NCI-H1436 (cell line): ENCODE data around the gene PDE6D.

Experiments used
- DNase-seq: peaks from one replicate; lab custom pipeline; 2025; lab: John Stamatoyannopoulos, UW

PDE6D gene

DNA sequence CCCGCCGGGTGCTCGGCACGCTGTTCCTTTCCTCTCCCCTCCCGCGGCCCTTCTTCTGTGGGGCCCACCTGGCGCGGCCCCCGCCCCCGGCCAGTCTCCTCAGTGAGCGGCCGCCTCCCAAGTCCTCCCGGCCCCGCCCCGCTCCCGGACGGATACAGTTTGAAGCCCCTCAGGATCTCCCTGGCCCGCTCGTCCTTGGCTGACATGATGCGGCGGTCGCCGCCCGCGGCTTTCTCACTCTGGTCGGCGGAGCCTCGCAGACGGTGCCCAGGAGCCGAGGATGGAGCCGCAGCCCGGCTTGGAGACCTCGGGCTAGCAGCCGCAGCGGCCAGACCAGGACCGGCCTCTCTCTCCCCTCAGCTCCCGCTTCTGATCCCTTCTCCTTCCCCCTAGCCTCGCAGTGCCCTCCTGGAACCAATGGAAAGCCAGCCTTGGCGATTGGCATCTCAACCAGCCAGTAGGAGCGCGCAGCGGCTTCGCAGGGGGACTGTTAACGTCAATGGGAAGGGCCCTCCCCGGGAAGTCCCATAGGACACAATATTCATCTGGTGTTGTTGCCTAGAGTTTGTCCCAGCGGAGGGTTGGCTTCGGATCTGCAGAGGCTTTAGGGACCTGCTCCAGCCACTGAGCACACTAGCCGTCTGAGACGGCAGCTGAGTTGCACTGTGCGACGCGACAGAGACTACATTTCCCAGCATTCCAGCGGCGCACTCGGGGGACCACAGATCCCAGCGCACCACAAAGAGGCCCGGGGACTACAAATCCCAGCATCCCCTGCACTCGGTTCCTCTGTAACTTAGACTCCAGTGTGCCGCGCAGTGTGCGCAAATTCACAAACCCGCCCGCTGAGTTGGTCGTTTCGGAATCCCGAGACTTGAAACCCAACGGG lies at the start of gene PDE6D:
PDE6D (minus strand) TSS at position 374 of the 889 bp plus-strand sequence; CDS start at position 206, 168 bp downstream.
- peak; percentile 92 for DNase-seq

DNA sequence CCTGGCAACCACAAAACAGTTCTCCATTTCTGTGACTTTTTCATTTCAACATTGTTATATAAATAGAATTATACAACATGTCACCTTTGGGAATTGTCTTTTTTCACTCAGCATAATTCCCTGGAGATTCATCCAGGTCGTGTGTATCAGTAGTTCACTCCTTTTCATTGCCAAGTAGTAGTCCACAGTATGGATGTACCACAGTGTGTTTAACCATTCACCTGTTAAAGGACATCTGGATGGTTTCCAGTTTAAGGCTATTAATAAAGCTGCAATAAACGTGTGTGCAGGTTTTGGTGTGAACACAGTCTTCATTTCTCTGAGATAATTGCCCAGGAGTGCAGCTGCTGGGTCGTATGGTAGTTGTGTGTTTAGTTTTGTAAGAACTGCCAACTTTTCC lies 40.8 kb upstream of the PDE6D start:
- DNase-seq, result no peak

DNA sequence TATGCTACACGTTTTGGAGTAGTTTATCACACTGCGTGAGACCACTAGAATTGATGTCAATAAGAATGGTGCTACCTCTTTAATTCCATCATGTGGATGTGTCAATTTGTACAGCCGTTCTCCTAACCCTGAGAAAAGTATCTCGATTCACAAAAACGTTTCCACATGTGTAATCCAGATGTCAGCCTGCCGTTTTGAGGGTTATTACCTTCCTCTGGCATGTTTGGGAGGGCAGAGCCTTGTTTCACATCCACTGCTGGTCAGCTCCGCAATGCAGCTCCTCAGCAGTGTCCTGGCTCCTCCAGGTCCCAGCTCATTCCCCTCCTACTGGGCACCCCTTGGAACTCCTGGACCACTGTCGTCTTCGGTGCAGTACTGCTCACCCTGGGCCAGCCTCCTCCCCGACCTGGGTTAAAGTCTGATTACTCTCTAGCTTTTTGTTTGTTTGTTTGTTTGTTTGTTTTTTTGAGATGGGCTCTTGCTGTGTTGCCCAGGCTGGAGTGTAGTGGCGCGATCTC lies 39.8 kb upstream of the PDE6D start:
- no peak for DNase-seq

DNA sequence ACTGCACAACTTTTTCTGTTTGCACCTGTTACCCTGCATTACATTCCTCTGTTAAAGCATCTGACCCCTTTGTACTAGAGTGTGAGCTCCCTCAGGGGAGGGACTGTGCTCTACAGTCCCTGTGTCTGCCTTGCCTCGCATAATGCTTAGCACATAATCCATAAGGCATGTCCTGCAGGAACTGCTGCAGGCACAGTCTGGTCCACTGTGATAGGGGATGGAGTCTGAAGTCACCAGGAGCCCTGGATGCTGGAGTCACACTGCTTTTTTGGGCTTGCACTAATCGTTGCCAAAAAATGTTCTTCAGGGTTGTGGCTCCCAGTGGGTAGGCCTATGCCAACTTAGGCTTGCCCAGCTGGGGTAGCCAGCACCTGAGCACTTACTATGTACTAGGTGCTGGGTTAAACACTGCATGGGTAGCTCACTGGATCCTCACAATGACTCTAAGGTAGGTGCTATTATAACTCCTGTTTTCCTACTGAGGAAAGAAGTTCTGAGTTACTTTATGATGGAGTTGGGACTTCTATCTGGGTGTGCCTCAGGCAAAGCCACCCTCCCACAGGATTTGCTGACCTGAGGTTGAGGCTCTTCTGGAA lies 38.5 kb upstream of the PDE6D start:
- DNase-seq, result no peak

DNA sequence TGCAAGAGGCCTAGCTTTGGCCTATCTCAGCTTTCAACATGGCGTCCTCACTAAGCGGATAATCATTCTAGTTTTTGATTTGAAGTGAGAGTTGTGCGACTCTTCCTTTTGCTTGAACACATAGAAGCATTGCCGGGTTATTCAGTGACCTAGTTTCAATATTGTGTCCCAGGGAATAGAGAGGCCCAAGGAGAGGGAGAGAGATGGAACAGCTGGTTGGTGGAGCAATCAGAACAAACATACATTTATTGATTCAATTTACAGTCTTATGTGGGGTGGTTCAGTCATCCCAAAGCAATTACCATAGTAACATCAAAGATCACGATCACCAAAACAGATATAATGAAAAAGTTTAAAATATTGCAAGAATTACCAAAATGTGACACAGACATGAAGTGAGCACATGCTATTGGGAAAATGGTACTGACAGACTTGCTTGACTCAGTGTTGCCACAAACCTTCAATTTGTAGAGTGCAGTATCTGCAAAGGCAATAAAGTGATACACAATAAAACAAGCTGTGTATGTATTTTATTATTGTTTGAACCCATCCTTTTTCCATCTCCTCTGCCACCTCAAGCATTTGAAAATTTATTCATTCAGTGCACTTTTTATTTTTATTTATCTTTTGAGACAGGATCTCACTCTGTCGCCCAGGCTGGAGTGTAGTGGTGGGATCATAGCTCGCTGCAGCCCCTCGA lies 35.4 kb upstream of the PDE6D start:
- no peak for DNase-seq

DNA sequence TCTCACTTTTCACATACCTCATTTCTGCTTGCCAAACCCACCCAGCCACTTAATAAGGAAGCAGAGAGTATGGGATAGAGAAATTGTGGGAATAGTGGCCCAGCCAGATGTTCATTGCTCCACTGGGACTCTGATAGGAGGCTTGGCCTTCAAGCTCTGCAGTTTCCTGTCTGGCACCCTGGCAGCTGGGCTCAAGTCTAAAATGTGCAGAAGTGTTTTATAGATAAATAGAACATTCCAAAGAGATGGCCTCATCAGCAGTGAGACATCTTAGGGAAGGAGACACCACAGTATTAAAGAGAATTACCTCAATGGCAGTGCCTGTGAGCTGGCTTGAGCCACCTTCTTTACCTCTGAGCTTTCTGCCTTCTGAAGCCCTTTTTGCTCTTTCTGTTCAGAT lies 29.8 kb upstream of the PDE6D start:
- no peak for DNase-seq

DNA sequence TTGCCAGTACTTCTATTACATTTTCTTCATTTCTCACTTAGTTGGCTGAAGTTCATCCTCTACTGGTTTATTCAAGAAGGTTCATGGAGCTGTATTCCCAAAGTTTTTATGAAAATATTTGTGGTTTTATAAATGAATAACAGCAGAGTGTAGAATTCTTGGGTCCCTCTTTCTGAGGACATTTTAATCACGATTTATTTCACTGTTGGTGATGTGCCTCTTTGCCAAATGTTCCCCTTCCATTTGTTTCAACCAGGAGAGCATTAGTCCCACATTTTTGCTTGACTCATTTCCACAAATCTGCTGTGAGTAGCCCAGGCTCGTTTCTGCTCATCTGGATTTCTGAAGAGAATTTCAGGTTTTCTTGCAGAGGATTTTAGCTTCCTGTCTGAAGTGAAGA lies 25.9 kb upstream of the PDE6D start:
- no peak for DNase-seq

GRCh38 chr2:231803501-231804138 lies 22.5 kb upstream of the PDE6D start:
- DNase-seq, result no peak

GRCh38 chr2:231800493-231801091 lies 19.5 kb upstream of the PDE6D start:
- DNase-seq, result no peak

DNA sequence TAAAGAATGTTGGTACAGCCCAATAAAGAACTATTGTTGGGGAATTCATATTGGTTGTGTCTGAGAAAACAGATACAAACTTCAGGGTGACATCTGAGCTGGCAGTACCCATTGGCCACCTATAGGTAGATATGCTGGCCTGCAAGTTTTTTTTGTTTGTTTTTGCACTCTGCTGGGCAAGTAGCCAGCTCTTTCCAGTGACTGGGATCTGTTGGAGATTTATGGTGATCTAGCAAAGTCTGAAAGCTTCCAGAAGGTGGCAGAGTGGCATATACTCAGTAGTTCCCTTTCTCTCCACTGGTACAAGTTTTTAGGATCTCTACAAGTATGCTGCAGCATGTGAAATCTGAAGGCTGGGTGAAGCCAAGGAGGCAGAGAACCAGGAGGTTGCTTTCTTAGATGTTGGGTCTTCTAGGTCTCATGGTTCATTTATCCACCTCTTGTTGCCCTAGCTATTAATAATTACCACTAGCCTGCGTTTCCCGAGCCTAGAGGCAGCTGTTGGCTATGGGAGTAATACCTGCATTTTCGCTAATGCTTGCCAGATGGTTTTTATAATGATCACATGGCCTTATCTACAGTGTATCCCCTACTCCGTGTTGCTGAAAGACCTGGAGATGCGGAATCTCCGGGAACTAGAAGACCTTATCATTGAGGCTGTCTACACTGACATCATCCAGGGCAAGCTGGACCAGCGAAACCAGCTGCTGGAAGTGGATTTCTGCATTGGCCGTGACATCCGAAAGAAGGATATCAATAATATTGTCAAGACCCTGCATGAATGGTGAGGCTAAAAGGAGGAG lies 14.6 kb upstream of the PDE6D start:
- DNase-seq, result no peak

GRCh38 chr2:231794383-231794782 lies 13.3 kb upstream of the PDE6D start:
- DNase-seq, result no peak

GRCh38 chr2:231791107-231791506 lies 10.0 kb upstream of the PDE6D start:
- DNase-seq, result no peak

- no peak for DNase-seq
Measured at GRCh38 chr2:231786917-231787292, 5.8 kb upstream of the PDE6D start.

DNA sequence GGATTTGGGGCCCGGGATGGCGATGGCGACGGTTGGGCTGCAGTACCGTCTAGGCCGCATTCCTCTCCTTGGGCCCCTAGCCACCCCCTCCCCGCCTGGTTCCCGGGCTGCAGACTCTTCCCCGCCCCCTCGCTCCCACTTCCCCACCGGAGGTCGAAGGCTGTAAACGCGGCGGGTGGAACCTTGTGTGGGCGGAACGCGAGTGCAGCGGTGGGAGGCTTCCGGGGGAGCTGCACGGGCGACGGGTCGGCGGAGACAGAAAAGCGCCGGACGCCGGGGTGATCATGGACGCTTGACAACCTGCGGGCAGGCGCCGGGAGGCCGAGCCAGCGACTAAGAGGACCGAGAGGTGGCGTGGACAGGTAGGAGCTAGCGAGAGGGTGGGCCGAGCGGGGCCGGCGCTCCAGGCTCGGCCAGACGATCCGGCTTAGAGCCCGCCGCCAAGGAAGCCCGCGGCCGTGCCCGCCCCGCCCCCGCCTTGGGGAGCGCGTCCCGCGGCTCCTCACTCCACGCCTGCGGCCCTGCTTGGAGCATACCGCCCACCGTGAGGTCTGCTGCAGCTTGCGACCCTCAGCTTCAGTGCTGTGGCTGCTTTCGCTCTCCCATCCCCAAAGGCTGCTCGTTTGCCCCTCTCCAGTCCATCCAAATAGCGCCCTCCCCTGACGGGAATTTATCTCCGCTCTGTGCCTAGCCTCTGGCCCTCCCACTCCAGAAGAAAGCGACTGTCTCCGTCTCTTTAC lies 5.3 kb upstream of the PDE6D start, which contains the start of gene COPS7B:
COPS7B (plus strand) TSS at position 269 of the 740 bp plus-strand sequence. CDS start 2,126 bp downstream, outside the sequence.
- DNase-seq, result peak; percentile 71

DNA sequence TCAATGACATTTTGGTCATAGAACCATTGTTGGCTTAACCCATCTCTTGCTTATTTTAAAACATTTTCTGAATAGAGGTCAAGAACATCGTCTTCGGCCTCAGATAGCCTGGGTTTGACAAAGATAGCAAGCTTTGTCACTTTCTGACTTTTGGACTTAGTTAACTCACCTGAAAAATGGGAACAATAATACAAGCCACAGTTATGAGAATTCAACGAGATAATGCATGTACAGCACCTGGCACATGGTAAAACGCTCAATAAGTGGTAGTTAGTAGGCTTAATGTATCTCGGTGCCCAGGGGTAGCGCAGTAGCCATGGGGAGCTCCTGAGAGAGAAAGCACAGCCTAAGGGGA lies 4.7 kb upstream of the PDE6D start:
- DNase-seq, result no peak

- DNase-seq, result no peak
Measured at GRCh38 chr2:231785413-231785812, 4.3 kb upstream of the PDE6D start.

GRCh38 chr2:231781798-231782726 lies 980 bp upstream of the PDE6D start:
- DNase-seq, result no peak

GRCh38 chr2:231780123-231780908 lies 766 bp downstream of the PDE6D start:
- DNase-seq, result no peak
